ENCODE measurements around the gene NACC2. TPM values are rescaled to one million over a fixed set of nuclear protein-coding genes. Genes with fewer than 3 reads are reported as not detected.

Gene NACC2
- total and polyA plus RNA-seq, 2 experiments from 2014 or later, result 3.8 to 20.8 TPM

GRCh38 chr9:136131629-136132511, 36.8 kb upstream of the NACC2 start (continued):
- TF ChIP-seq STAT1 (IDR thresholded peaks at IDR 0.05; ENCODE audit: unreplicated experiment) (no peak), EZH2 (IDR thresholded peaks at IDR 0.05; ENCODE audit: low read depth, unreplicated experiment) (no peak), CTCF (conservative IDR thresholded peaks at IDR 0.05; ENCODE audit: low read depth in 2 of 2) (no peak), ETS1 (IDR thresholded peaks at IDR 0.05) (no peak)

GRCh38 chr9:136129176-136129575, 34.1 kb upstream of the NACC2 start:
- H3K79me2 ChIP-seq (replicated peaks; ENCODE audit: insufficient read depth), result no peaks in the 10 kb centered on the region
- H3F3A ChIP-seq (replicated peaks; ENCODE audit: low read depth), result no peaks in the 10 kb centered on the region
- no peak overlapping the region for H3K4me2 ChIP-seq
- no peaks in the 10 kb centered on the region for H3K36me3 ChIP-seq (ENCODE audit: insufficient read depth)
- H4K20me1 ChIP-seq (replicated peaks; ENCODE audit: insufficient read depth), result no peaks in the 10 kb centered on the region
- peaks cover 4% of the 10 kb centered on the region; the same call in 1 of the 2 replicates for H3K9me2 ChIP-seq (ENCODE audit: insufficient read depth)
- Mint-ChIP-seq H3K27me3 (ENCODE audit: insufficient read depth, low read depth, poor library complexity) (peaks cover 28% of the 10 kb centered on the region), H3K36me3 (ENCODE audit: low read depth) (no peaks in the 10 kb centered on the region), H3K4me1 (peaks cover 16% of the 10 kb centered on the region), H3K4me3 (no peak overlapping the region), H3K27ac (no peak overlapping the region), H3K9me3 (no peaks in the 10 kb centered on the region)
- no peak for DNase-seq (ENCODE audit: low spot score)
- peaks cover 21% of the 10 kb centered on the region for H3K27me3 ChIP-seq (ENCODE audit: insufficient read depth)
- peaks cover 4% of the 10 kb centered on the region; the same call in 1 of the 2 replicates for H3K4me1 ChIP-seq (ENCODE audit: insufficient read depth)
- no peak for ATAC-seq
- H2AFZ ChIP-seq, result no peak overlapping the region
- H3K27ac ChIP-seq (ENCODE audit: low read depth), result no peak overlapping the region
- TF ChIP-seq NANOG (IDR thresholded peaks at IDR 0.05; ENCODE audit: borderline replicate concordance) (no peak), CTCF (conservative IDR thresholded peaks at IDR 0.05; ENCODE audit: low read depth in 2 of 2) (no peak), CREB1 (CRISPR knock-in tag; IDR thresholded peaks at IDR 0.05; ENCODE audit: low read depth) (no peak), ZNF114 (CRISPR knock-in tag; IDR thresholded peaks at IDR 0.05) (no peak)
- TF ChIP-seq, protein P1, sequence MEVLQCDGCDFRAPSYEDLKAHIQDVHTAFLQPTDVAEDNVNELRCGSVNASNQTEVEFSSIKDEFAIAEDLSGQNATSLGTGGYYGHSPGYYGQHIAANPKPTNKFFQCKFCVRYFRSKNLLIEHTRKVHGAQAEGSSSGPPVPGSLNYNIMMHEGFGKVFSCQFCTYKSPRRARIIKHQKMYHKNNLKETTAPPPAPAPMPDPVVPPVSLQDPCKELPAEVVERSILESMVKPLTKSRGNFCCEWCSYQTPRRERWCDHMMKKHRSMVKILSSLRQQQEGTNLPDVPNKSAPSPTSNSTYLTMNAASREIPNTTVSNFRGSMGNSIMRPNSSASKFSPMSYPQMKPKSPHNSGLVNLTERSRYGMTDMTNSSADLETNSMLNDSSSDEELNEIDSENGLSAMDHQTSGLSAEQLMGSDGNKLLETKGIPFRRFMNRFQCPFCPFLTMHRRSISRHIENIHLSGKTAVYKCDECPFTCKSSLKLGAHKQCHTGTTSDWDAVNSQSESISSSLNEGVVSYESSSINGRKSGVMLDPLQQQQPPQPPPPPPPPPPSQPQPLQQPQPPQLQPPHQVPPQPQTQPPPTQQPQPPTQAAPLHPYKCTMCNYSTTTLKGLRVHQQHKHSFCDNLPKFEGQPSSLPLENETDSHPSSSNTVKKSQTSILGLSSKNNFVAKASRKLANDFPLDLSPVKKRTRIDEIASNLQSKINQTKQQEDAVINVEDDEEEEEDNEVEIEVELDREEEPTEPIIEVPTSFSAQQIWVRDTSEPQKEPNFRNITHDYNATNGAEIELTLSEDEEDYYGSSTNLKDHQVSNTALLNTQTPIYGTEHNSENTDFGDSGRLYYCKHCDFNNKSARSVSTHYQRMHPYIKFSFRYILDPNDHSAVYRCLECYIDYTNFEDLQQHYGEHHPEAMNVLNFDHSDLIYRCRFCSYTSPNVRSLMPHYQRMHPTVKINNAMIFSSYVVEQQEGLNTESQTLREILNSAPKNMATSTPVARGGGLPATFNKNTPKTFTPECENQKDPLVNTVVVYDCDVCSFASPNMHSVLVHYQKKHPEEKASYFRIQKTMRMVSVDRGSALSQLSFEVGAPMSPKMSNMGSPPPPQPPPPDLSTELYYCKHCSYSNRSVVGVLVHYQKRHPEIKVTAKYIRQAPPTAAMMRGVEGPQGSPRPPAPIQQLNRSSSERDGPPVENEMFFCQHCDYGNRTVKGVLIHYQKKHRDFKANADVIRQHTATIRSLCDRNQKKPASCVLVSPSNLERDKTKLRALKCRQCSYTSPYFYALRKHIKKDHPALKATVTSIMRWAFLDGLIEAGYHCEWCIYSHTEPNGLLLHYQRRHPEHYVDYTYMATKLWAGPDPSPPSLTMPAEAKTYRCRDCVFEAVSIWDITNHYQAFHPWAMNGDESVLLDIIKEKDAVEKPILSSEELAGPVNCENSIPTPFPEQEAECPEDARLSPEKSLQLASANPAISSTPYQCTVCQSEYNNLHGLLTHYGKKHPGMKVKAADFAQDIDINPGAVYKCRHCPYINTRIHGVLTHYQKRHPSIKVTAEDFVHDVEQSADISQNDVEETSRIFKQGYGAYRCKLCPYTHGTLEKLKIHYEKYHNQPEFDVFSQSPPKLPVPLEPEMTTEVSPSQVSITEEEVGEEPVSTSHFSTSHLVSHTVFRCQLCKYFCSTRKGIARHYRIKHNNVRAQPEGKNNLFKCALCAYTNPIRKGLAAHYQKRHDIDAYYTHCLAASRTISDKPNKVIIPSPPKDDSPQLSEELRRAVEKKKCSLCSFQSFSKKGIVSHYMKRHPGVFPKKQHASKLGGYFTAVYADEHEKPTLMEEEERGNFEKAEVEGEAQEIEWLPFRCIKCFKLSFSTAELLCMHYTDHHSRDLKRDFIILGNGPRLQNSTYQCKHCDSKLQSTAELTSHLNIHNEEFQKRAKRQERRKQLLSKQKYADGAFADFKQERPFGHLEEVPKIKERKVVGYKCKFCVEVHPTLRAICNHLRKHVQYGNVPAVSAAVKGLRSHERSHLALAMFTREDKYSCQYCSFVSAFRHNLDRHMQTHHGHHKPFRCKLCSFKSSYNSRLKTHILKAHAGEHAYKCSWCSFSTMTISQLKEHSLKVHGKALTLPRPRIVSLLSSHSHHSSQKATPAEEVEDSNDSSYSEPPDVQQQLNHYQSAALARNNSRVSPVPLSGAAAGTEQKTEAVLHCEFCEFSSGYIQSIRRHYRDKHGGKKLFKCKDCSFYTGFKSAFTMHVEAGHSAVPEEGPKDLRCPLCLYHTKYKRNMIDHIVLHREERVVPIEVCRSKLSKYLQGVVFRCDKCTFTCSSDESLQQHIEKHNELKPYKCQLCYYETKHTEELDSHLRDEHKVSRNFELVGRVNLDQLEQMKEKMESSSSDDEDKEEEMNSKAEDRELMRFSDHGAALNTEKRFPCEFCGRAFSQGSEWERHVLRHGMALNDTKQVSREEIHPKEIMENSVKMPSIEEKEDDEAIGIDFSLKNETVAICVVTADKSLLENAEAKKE (CRISPR knock-in tag; IDR thresholded peaks at IDR 0.05), result no peak
- H3K4me3 ChIP-seq, result no peak overlapping the region
